ENCODE measurements around the gene MTG2.

DNA sequence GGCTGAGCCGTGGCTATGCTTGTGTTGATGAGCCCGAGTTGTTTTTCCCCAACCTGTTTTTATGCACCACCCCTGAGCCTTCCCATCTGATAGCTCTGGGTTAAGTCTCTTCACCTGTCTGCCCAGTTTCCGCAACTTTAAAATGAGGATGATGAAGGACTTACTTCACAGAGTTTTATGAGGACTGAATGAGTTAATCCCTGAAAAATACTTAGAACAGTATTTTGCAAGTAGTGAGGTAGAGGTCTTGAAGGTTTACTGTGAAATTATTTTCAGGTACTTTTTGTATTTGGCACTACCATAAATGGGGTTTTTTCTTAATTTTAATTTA is 3.2 kb downstream of the MTG2 start:
- TF ChIP-seq, protein P1, sequence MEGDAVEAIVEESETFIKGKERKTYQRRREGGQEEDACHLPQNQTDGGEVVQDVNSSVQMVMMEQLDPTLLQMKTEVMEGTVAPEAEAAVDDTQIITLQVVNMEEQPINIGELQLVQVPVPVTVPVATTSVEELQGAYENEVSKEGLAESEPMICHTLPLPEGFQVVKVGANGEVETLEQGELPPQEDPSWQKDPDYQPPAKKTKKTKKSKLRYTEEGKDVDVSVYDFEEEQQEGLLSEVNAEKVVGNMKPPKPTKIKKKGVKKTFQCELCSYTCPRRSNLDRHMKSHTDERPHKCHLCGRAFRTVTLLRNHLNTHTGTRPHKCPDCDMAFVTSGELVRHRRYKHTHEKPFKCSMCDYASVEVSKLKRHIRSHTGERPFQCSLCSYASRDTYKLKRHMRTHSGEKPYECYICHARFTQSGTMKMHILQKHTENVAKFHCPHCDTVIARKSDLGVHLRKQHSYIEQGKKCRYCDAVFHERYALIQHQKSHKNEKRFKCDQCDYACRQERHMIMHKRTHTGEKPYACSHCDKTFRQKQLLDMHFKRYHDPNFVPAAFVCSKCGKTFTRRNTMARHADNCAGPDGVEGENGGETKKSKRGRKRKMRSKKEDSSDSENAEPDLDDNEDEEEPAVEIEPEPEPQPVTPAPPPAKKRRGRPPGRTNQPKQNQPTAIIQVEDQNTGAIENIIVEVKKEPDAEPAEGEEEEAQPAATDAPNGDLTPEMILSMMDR (conservative IDR thresholded peaks at IDR 0.05; ENCODE audit: low read depth in 2 of 2) = no peak
- TF ChIP-seq CREB1 (CRISPR knock-in tag; IDR thresholded peaks at IDR 0.05; ENCODE audit: low read depth) = no peak
- no peak for TF ChIP-seq EZH2 (IDR thresholded peaks at IDR 0.05; ENCODE audit: low read depth, unreplicated experiment)
- no peak for TF ChIP-seq ZNF331 (CRISPR knock-in tag; IDR thresholded peaks at IDR 0.05; ENCODE audit: low read depth)
- no peak for TF ChIP-seq POLR2AphosphoS5 (IDR thresholded peaks at IDR 0.05; ENCODE audit: low read depth)
- no peak for TF ChIP-seq EZH2phosphoT487 (IDR thresholded peaks at IDR 0.05; ENCODE audit: unreplicated experiment)
- TF ChIP-seq JUNB (IDR thresholded peaks at IDR 0.05; ENCODE audit: unreplicated experiment) = no peak
- TF ChIP-seq, protein P2, sequence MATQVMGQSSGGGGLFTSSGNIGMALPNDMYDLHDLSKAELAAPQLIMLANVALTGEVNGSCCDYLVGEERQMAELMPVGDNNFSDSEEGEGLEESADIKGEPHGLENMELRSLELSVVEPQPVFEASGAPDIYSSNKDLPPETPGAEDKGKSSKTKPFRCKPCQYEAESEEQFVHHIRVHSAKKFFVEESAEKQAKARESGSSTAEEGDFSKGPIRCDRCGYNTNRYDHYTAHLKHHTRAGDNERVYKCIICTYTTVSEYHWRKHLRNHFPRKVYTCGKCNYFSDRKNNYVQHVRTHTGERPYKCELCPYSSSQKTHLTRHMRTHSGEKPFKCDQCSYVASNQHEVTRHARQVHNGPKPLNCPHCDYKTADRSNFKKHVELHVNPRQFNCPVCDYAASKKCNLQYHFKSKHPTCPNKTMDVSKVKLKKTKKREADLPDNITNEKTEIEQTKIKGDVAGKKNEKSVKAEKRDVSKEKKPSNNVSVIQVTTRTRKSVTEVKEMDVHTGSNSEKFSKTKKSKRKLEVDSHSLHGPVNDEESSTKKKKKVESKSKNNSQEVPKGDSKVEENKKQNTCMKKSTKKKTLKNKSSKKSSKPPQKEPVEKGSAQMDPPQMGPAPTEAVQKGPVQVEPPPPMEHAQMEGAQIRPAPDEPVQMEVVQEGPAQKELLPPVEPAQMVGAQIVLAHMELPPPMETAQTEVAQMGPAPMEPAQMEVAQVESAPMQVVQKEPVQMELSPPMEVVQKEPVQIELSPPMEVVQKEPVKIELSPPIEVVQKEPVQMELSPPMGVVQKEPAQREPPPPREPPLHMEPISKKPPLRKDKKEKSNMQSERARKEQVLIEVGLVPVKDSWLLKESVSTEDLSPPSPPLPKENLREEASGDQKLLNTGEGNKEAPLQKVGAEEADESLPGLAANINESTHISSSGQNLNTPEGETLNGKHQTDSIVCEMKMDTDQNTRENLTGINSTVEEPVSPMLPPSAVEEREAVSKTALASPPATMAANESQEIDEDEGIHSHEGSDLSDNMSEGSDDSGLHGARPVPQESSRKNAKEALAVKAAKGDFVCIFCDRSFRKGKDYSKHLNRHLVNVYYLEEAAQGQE (IDR thresholded peaks at IDR 0.05; ENCODE audit: unreplicated experiment) = no peak
- TF ChIP-seq, protein P3, sequence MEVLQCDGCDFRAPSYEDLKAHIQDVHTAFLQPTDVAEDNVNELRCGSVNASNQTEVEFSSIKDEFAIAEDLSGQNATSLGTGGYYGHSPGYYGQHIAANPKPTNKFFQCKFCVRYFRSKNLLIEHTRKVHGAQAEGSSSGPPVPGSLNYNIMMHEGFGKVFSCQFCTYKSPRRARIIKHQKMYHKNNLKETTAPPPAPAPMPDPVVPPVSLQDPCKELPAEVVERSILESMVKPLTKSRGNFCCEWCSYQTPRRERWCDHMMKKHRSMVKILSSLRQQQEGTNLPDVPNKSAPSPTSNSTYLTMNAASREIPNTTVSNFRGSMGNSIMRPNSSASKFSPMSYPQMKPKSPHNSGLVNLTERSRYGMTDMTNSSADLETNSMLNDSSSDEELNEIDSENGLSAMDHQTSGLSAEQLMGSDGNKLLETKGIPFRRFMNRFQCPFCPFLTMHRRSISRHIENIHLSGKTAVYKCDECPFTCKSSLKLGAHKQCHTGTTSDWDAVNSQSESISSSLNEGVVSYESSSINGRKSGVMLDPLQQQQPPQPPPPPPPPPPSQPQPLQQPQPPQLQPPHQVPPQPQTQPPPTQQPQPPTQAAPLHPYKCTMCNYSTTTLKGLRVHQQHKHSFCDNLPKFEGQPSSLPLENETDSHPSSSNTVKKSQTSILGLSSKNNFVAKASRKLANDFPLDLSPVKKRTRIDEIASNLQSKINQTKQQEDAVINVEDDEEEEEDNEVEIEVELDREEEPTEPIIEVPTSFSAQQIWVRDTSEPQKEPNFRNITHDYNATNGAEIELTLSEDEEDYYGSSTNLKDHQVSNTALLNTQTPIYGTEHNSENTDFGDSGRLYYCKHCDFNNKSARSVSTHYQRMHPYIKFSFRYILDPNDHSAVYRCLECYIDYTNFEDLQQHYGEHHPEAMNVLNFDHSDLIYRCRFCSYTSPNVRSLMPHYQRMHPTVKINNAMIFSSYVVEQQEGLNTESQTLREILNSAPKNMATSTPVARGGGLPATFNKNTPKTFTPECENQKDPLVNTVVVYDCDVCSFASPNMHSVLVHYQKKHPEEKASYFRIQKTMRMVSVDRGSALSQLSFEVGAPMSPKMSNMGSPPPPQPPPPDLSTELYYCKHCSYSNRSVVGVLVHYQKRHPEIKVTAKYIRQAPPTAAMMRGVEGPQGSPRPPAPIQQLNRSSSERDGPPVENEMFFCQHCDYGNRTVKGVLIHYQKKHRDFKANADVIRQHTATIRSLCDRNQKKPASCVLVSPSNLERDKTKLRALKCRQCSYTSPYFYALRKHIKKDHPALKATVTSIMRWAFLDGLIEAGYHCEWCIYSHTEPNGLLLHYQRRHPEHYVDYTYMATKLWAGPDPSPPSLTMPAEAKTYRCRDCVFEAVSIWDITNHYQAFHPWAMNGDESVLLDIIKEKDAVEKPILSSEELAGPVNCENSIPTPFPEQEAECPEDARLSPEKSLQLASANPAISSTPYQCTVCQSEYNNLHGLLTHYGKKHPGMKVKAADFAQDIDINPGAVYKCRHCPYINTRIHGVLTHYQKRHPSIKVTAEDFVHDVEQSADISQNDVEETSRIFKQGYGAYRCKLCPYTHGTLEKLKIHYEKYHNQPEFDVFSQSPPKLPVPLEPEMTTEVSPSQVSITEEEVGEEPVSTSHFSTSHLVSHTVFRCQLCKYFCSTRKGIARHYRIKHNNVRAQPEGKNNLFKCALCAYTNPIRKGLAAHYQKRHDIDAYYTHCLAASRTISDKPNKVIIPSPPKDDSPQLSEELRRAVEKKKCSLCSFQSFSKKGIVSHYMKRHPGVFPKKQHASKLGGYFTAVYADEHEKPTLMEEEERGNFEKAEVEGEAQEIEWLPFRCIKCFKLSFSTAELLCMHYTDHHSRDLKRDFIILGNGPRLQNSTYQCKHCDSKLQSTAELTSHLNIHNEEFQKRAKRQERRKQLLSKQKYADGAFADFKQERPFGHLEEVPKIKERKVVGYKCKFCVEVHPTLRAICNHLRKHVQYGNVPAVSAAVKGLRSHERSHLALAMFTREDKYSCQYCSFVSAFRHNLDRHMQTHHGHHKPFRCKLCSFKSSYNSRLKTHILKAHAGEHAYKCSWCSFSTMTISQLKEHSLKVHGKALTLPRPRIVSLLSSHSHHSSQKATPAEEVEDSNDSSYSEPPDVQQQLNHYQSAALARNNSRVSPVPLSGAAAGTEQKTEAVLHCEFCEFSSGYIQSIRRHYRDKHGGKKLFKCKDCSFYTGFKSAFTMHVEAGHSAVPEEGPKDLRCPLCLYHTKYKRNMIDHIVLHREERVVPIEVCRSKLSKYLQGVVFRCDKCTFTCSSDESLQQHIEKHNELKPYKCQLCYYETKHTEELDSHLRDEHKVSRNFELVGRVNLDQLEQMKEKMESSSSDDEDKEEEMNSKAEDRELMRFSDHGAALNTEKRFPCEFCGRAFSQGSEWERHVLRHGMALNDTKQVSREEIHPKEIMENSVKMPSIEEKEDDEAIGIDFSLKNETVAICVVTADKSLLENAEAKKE (CRISPR knock-in tag; IDR thresholded peaks at IDR 0.05) = no peak

Measured in GM23338 (cell line).